HAP-1 (cell line): ENCODE measurements around the gene KIAA0753.
A peak's percentile ranks its signal among the peaks of the same experiment; 100 is the strongest.

Experiments
- DNase-seq, 2 experiments: peaks; one replicate each; pipeline ENCODE4 v3.0.0-alpha.2; 2016 to 2020; ENCODE audit warnings: low spot score in 2 of 2
- H3K27me3 ChIP-seq: fragments of 250-450 bp; sonication (Bioruptor Pico); 2 replicates; pipeline ENCODE4 v1.5.1; 2020; ENCODE audit warnings: low read depth, mild to moderate bottlenecking, moderate library complexity
- H3K36me3 ChIP-seq: fragments of 250-450 bp; sonication (Bioruptor Pico); replicated peaks from 2 replicates; pipeline ENCODE4 v1.5.1; 2020; ENCODE audit warnings: mild to moderate bottlenecking
- H3K4me1 ChIP-seq: fragments of 250-450 bp; sonication (Bioruptor Pico); 2 replicates; pipeline ENCODE4 v1.5.1; 2020; ENCODE audit warnings: mild to moderate bottlenecking
- H3K4me3 ChIP-seq: fragments of 250-450 bp; sonication (Bioruptor Pico); 2 replicates; pipeline ENCODE4 v1.5.1; 2020; ENCODE audit warnings: mild to moderate bottlenecking, moderate library complexity
- H3K9me3 ChIP-seq: fragments of 250-450 bp; sonication (Bioruptor Pico); 2 replicates; pipeline ENCODE4 v1.5.1; 2020; ENCODE audit warnings: mild to moderate bottlenecking, moderate library complexity
- in situ Hi-C: fragments of 300-500 bp; cut with MboI; formaldehyde crosslinking; loops from 3 replicates; pipeline ENCODE4 v1.14.3; 2020; ENCODE audit warnings: low sequenced_read_pairs, inconsistent platforms, mixed read lengths

KIAA0753 gene

GRCh38 chr17:6556121-6557039, 84.1 kb downstream of the KIAA0753 start, which contains the start of gene PITPNM3:
Gene PITPNM3, minus strand, starts transcription at chr17:6556555. Its CDS starts 149 bp downstream, at chr17:6556406.
- no peaks in the 10 kb centered on the region for H3K36me3 ChIP-seq

GRCh38 chr17:6555331-6556120, 85.0 kb downstream of the KIAA0753 start:
- in situ Hi-C loops: no loop called here

More at GRCh38 chr17:6556121-6557039, 84.1 kb downstream of the KIAA0753 start, which contains the start of gene PITPNM3:
- Histone ChIP-seq H3K9me3 (no peaks in the 10 kb centered on the region), H3K4me1 (no peaks in the 10 kb centered on the region), H3K4me3 (peak within 1 kb of the TSS; percentile 17), H3K27me3 (peaks cover 22% of the 10 kb centered on the region)
- no peak for DNase-seq
- in situ Hi-C loops: no loop called here

GRCh38 chr17:6554871-6555330, 85.6 kb downstream of the KIAA0753 start:
- no peak for DNase-seq
- in situ Hi-C loops: no loop called here

More at GRCh38 chr17:6555331-6556120, 85.0 kb downstream of the KIAA0753 start:
- Histone ChIP-seq H3K4me1 (no peaks in the 10 kb centered on the region), H3K27me3 (peaks cover 22% of the 10 kb centered on the region), H3K4me3 (peak overlapping the region; percentile 17), H3K9me3 (no peaks in the 10 kb centered on the region), H3K36me3 (no peaks in the 10 kb centered on the region)
- DNase-seq: no peak

GRCh38 chr17:6554342-6554741, 86.2 kb downstream of the KIAA0753 start:
- in situ Hi-C loops: no loop called here
- H3K4me1 ChIP-seq: no peaks in the 10 kb centered on the region
- H3K27me3 ChIP-seq: peaks cover 22% of the 10 kb centered on the region
- DNase-seq: no peak
- no peaks in the 10 kb centered on the region for H3K36me3 ChIP-seq
- H3K4me3 ChIP-seq: no peak overlapping the region
- H3K9me3 ChIP-seq: no peaks in the 10 kb centered on the region

More at GRCh38 chr17:6554871-6555330, 85.6 kb downstream of the KIAA0753 start:
- no peaks in the 10 kb centered on the region for H3K36me3 ChIP-seq
- H3K9me3 ChIP-seq: no peaks in the 10 kb centered on the region
- H3K4me1 ChIP-seq: no peaks in the 10 kb centered on the region
- H3K27me3 ChIP-seq: peaks cover 22% of the 10 kb centered on the region
- H3K4me3 ChIP-seq: no peak overlapping the region

- no peaks in the 10 kb centered on the region for H3K36me3 ChIP-seq
Observed at GRCh38 chr17:6551869-6552531, 88.5 kb downstream of the KIAA0753 start.

GRCh38 chr17:6551356-6551755, 89.2 kb downstream of the KIAA0753 start:
- H3K9me3 ChIP-seq: no peaks in the 10 kb centered on the region
- no peaks in the 10 kb centered on the region for H3K36me3 ChIP-seq
- DNase-seq: no peak
- in situ Hi-C loops: no loop called here
- H3K27me3 ChIP-seq: peaks cover 18% of the 10 kb centered on the region
- H3K4me1 ChIP-seq: no peaks in the 10 kb centered on the region
- no peak overlapping the region for H3K4me3 ChIP-seq

More at GRCh38 chr17:6551869-6552531, 88.5 kb downstream of the KIAA0753 start:
- Histone ChIP-seq H3K4me3 (no peak overlapping the region), H3K4me1 (no peaks in the 10 kb centered on the region), H3K9me3 (no peaks in the 10 kb centered on the region), H3K27me3 (peaks cover 20% of the 10 kb centered on the region)
- in situ Hi-C loops: no loop called here
- no peak for DNase-seq

- H3K4me1 ChIP-seq: no peaks in the 10 kb centered on the region
Observed at GRCh38 chr17:6549384-6550036, 91.0 kb downstream of the KIAA0753 start.

GRCh38 chr17:6548578-6549330, 91.8 kb downstream of the KIAA0753 start:
- H3K27me3 ChIP-seq: no peaks in the 10 kb centered on the region
- H3K36me3 ChIP-seq: no peaks in the 10 kb centered on the region
- no peaks in the 10 kb centered on the region for H3K4me1 ChIP-seq
- H3K9me3 ChIP-seq: no peaks in the 10 kb centered on the region
- in situ Hi-C loops: no loop called here
- no peak overlapping the region for H3K4me3 ChIP-seq
- DNase-seq: no peak

More at GRCh38 chr17:6549384-6550036, 91.0 kb downstream of the KIAA0753 start:
- H3K9me3 ChIP-seq: no peaks in the 10 kb centered on the region
- no peaks in the 10 kb centered on the region for H3K36me3 ChIP-seq
- no peak for DNase-seq
- in situ Hi-C loops: no loop called here
- peaks cover 1% of the 10 kb centered on the region for H3K27me3 ChIP-seq
- no peak overlapping the region for H3K4me3 ChIP-seq

- in situ Hi-C loops: no loop called here
- Histone ChIP-seq H3K9me3 (no peaks in the 10 kb centered on the region), H3K27me3 (no peaks in the 10 kb centered on the region), H3K4me3 (no peak overlapping the region), H3K4me1 (no peaks in the 10 kb centered on the region), H3K36me3 (no peaks in the 10 kb centered on the region)
- no peak for DNase-seq
Observed at GRCh38 chr17:6548034-6548433, 92.5 kb downstream of the KIAA0753 start.

- Histone ChIP-seq H3K4me1 (no peaks in the 10 kb centered on the region), H3K27me3 (no peaks in the 10 kb centered on the region), H3K4me3 (no peak overlapping the region), H3K9me3 (no peaks in the 10 kb centered on the region), H3K36me3 (no peaks in the 10 kb centered on the region)
- in situ Hi-C loops: no loop called here
- no peak for DNase-seq
Observed at GRCh38 chr17:6547336-6547735, 93.2 kb downstream of the KIAA0753 start.

- no peak for DNase-seq
- no peak overlapping the region for H3K4me3 ChIP-seq
- H3K36me3 ChIP-seq: no peaks in the 10 kb centered on the region
- H3K9me3 ChIP-seq: no peaks in the 10 kb centered on the region
- in situ Hi-C loops: no loop called here
- H3K4me1 ChIP-seq: no peaks in the 10 kb centered on the region
- H3K27me3 ChIP-seq: no peaks in the 10 kb centered on the region
Observed at GRCh38 chr17:6546069-6546718, 94.3 kb downstream of the KIAA0753 start.

GRCh38 chr17:6545291-6545690, 95.2 kb downstream of the KIAA0753 start:
- in situ Hi-C loops: no loop called here
- DNase-seq: no peak
- H3K4me3 ChIP-seq: no peak overlapping the region
- no peaks in the 10 kb centered on the region for H3K9me3 ChIP-seq
- no peaks in the 10 kb centered on the region for H3K4me1 ChIP-seq
- no peaks in the 10 kb centered on the region for H3K36me3 ChIP-seq
- no peaks in the 10 kb centered on the region for H3K27me3 ChIP-seq
